Activated naive CD8-positive, alpha-beta T cell treated with anti-CD3 and anti-CD28 coated beads, Interleukin-2, amount 50 U/mL, for 24 hours (primary cell): Measurements from ENCODE around the gene PNKD.

Experiments used
- ATAC-seq: fragments of 150-1000 bp; cut with Tn5 transposase; one replicate; pipeline ENCODE4 v1.10.0; 2021
- DNase-seq: peaks from one replicate; pipeline ENCODE4 v3.0.0; 2021
- H3K27ac Mint-ChIP-seq: one replicate; pipeline ENCODE4 v1.8.0; 2021; ENCODE audit warnings: mild to moderate bottlenecking, mixed read lengths
- H3K27me3 Mint-ChIP-seq: one replicate; pipeline ENCODE4 v1.8.0; 2021; ENCODE audit warnings: mixed read lengths
- H3K36me3 Mint-ChIP-seq: one replicate; pipeline ENCODE4 v1.8.0; 2021; ENCODE audit warnings: low read depth, mixed read lengths
- H3K4me1 Mint-ChIP-seq: one replicate; pipeline ENCODE4 v1.8.0; 2021; ENCODE audit warnings: mixed read lengths
- H3K4me3 Mint-ChIP-seq: one replicate; pipeline ENCODE4 v1.8.0; 2021; ENCODE audit warnings: mild to moderate bottlenecking, moderate library complexity, mixed read lengths
- H3K9me3 Mint-ChIP-seq: one replicate; pipeline ENCODE4 v1.8.0; 2021; ENCODE audit warnings: mixed read lengths

PNKD gene

GRCh38 chr2:218364196-218364595 is 93.9 kb downstream of the PNKD start:
- Mint-ChIP-seq H3K27me3 (no peaks in the 10 kb centered on the region), H3K36me3 (no peaks in the 10 kb centered on the region), H3K27ac (no peak overlapping the region), H3K4me1 (peaks cover 16% of the 10 kb centered on the region), H3K9me3 (no peaks in the 10 kb centered on the region), H3K4me3 (no peak overlapping the region)
- ATAC-seq (no peak), DNase-seq (no peak)

- Mint-ChIP-seq H3K4me1 (peaks cover 21% of the 10 kb centered on the region), H3K4me3 (peak overlapping the region; percentile 76), H3K27me3 (no peaks in the 10 kb centered on the region), H3K27ac (peak overlapping the region; percentile 69), H3K36me3 (no peaks in the 10 kb centered on the region), H3K9me3 (no peaks in the 10 kb centered on the region)
- ATAC-seq (no peak), DNase-seq (no peak)
These were observed 96.5 kb downstream of the PNKD start for GRCh38 chr2:218366621-218367414.

- peak overlapping the region; percentile 81 for H3K27ac Mint-ChIP-seq
- peak; percentile 97 for ATAC-seq
- peak overlapping the region; percentile 76 for H3K4me3 Mint-ChIP-seq
- peak; percentile 83 for DNase-seq
- H3K36me3 Mint-ChIP-seq = no peaks in the 10 kb centered on the region
- H3K4me1 Mint-ChIP-seq = peaks cover 21% of the 10 kb centered on the region
- H3K9me3 Mint-ChIP-seq = no peaks in the 10 kb centered on the region
- H3K27me3 Mint-ChIP-seq = no peaks in the 10 kb centered on the region
These were observed 97.3 kb downstream of the PNKD start for GRCh38 chr2:218367415-218368149.

GRCh38 chr2:218368150-218368528 is 97.8 kb downstream of the PNKD start:
- no peaks in the 10 kb centered on the region for H3K27me3 Mint-ChIP-seq
- ATAC-seq = no peak
- H3K27ac Mint-ChIP-seq = peak overlapping the region; percentile 81
- peak overlapping the region; percentile 76 for H3K4me3 Mint-ChIP-seq
- no peaks in the 10 kb centered on the region for H3K36me3 Mint-ChIP-seq
- no peaks in the 10 kb centered on the region for H3K9me3 Mint-ChIP-seq
- DNase-seq = no peak
- H3K4me1 Mint-ChIP-seq = peaks cover 20% of the 10 kb centered on the region

- ATAC-seq = no peak
- H3K4me3 Mint-ChIP-seq = peak overlapping the region; percentile 76
- no peaks in the 10 kb centered on the region for H3K27me3 Mint-ChIP-seq
- DNase-seq = no peak
- peaks cover 20% of the 10 kb centered on the region for H3K4me1 Mint-ChIP-seq
- no peaks in the 10 kb centered on the region for H3K36me3 Mint-ChIP-seq
- no peaks in the 10 kb centered on the region for H3K9me3 Mint-ChIP-seq
- no peak overlapping the region for H3K27ac Mint-ChIP-seq
These were observed 98.4 kb downstream of the PNKD start for GRCh38 chr2:218368621-218369153.

GRCh38 chr2:218369330-218369729 is 99.0 kb downstream of the PNKD start:
- Mint-ChIP-seq H3K36me3 (no peaks in the 10 kb centered on the region), H3K9me3 (no peaks in the 10 kb centered on the region), H3K27ac (no peak overlapping the region), H3K4me1 (peaks cover 20% of the 10 kb centered on the region), H3K4me3 (peak overlapping the region; percentile 76), H3K27me3 (no peaks in the 10 kb centered on the region)
- ATAC-seq (no peak), DNase-seq (no peak)

GRCh38 chr2:218370410-218371063 is 100.2 kb downstream of the PNKD start:
- Mint-ChIP-seq H3K4me1 (peaks cover 20% of the 10 kb centered on the region), H3K27ac (no peak overlapping the region), H3K4me3 (no peak overlapping the region), H3K27me3 (no peaks in the 10 kb centered on the region), H3K9me3 (no peaks in the 10 kb centered on the region), H3K36me3 (no peaks in the 10 kb centered on the region)
- no peak for DNase-seq
- no peak for ATAC-seq

GRCh38 chr2:218371983-218372350 is 101.6 kb downstream of the PNKD start:
- Mint-ChIP-seq H3K9me3 (no peaks in the 10 kb centered on the region), H3K4me1 (peaks cover 20% of the 10 kb centered on the region), H3K27me3 (no peaks in the 10 kb centered on the region), H3K27ac (no peak overlapping the region), H3K36me3 (no peaks in the 10 kb centered on the region), H3K4me3 (no peak overlapping the region)
- DNase-seq (no peak), ATAC-seq (no peak)

GRCh38 chr2:218374795-218375194 is 104.5 kb downstream of the PNKD start:
- H3K4me3 Mint-ChIP-seq = no peak overlapping the region
- no peaks in the 10 kb centered on the region for H3K27me3 Mint-ChIP-seq
- H3K9me3 Mint-ChIP-seq = no peaks in the 10 kb centered on the region
- ATAC-seq (no peak), DNase-seq (no peak)
- peaks cover 4% of the 10 kb centered on the region for H3K4me1 Mint-ChIP-seq
- no peaks in the 10 kb centered on the region for H3K36me3 Mint-ChIP-seq
- H3K27ac Mint-ChIP-seq = no peak overlapping the region

- DNase-seq (no peak), ATAC-seq (no peak)
- H3K4me1 Mint-ChIP-seq = no peaks in the 10 kb centered on the region
- no peaks in the 10 kb centered on the region for H3K9me3 Mint-ChIP-seq
- no peak overlapping the region for H3K27ac Mint-ChIP-seq
- no peak overlapping the region for H3K4me3 Mint-ChIP-seq
- no peaks in the 10 kb centered on the region for H3K27me3 Mint-ChIP-seq
- H3K36me3 Mint-ChIP-seq = no peaks in the 10 kb centered on the region
These were observed 104.9 kb downstream of the PNKD start for GRCh38 chr2:218375212-218375611.

GRCh38 chr2:218378053-218378452 is 107.7 kb downstream of the PNKD start:
- Mint-ChIP-seq H3K27me3 (no peaks in the 10 kb centered on the region), H3K27ac (no peak overlapping the region), H3K4me3 (no peak overlapping the region), H3K36me3 (no peaks in the 10 kb centered on the region), H3K4me1 (no peaks in the 10 kb centered on the region), H3K9me3 (no peaks in the 10 kb centered on the region)
- DNase-seq (no peak), ATAC-seq (no peak)

- H3K27me3 Mint-ChIP-seq = no peaks in the 10 kb centered on the region
- no peak for DNase-seq
- H3K36me3 Mint-ChIP-seq = no peaks in the 10 kb centered on the region
- no peak within 1 kb of the TSS for H3K4me3 Mint-ChIP-seq
- H3K4me1 Mint-ChIP-seq = no peaks in the 10 kb centered on the region
- no peak within 1 kb of the TSS for H3K27ac Mint-ChIP-seq
- H3K9me3 Mint-ChIP-seq = no peaks in the 10 kb centered on the region
- ATAC-seq = no peak
These were observed 111.6 kb downstream of the PNKD start, which contains the start of gene SLC11A1 for GRCh38 chr2:218381916-218382366. Gene SLC11A1 (plus strand): TSS chr2:218382273. CDS start chr2:218382369, 96 bp downstream.

- Mint-ChIP-seq H3K27me3 (peaks cover 2% of the 10 kb centered on the region), H3K27ac (no peak overlapping the region), H3K4me3 (no peak overlapping the region), H3K4me1 (peaks cover 5% of the 10 kb centered on the region), H3K36me3 (no peaks in the 10 kb centered on the region), H3K9me3 (no peaks in the 10 kb centered on the region)
- no peak for ATAC-seq
- DNase-seq = no peak
These were observed 112.5 kb downstream of the PNKD start for GRCh38 chr2:218382785-218383184.

GRCh38 chr2:218383892-218384519 is 113.7 kb downstream of the PNKD start:
- ATAC-seq = no peak
- Mint-ChIP-seq H3K4me3 (no peak overlapping the region), H3K36me3 (no peaks in the 10 kb centered on the region), H3K9me3 (no peaks in the 10 kb centered on the region), H3K27ac (no peak overlapping the region), H3K4me1 (peaks cover 5% of the 10 kb centered on the region), H3K27me3 (peaks cover 2% of the 10 kb centered on the region)
- no peak for DNase-seq
